GM12891 (cell line): ENCODE data around the gene TAS2R13.

Experiments
- PAX5 ChIP-seq: IDR thresholded peaks from 2 replicates; pipeline ENCODE4 v1.6.1; 2011; ENCODE audit warnings: low read length, moderate library complexity, mild to moderate bottlenecking; ENCODE audit not compliant: insufficient read depth, severe bottlenecking
- POLR2A ChIP-seq: IDR thresholded peaks from 2 replicates; pipeline ENCODE4 v1.6.1; 2011; ENCODE audit warnings: low read depth, low read length, control low read depth
- POLR2AphosphoS5 ChIP-seq: IDR thresholded peaks from 2 replicates; pipeline ENCODE4 v1.6.1; 2011; ENCODE audit warnings: low read depth, low read length, control low read depth
- POU2F2 ChIP-seq: IDR thresholded peaks from 2 replicates; pipeline ENCODE4 v1.6.1; 2011; ENCODE audit warnings: low read depth, mild to moderate bottlenecking, control low read depth, low read length, moderate library complexity
- SPI1 ChIP-seq: IDR thresholded peaks from 2 replicates; pipeline ENCODE4 v1.6.1; 2011; ENCODE audit warnings: low read depth, low read length, control low read depth
- TAF1 ChIP-seq: IDR thresholded peaks from 2 replicates; pipeline ENCODE4 v1.6.1; 2011; ENCODE audit warnings: low read depth, low read length, control low read depth

DNA sequence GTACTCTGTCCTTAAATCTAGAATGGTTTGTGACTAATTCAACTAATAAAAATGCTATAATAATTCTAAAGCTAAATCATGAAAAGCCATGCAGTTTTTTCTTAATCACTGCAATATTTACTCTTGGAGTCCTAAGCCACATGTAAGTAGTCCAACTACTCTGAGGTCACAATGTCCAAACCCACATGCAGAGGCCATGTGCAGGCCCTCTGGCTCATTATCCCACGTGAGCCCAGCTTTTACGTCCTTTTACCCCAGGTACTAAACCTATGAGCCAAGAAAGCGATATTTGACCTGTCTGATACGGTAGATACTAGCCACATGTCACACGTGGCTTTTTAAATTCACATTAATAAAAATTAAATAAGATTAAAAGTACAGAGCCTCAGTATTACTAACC, 12.5 kb downstream of the TAS2R13 start:
- no peak for TF ChIP-seq POLR2AphosphoS5
- no peak for TF ChIP-seq TAF1
- no peak for TF ChIP-seq POLR2A
- no peak for TF ChIP-seq SPI1
- TF ChIP-seq POU2F2 = no peak
- no peak for TF ChIP-seq PAX5
